Epithelial cell of esophagus (primary cell): ENCODE measurements around the gene AS3MT.
"Not testable (repeated sequence)": the region's sequence is repeated elsewhere in the genome, so short reads cannot be mapped to it uniquely, and the experiment has no call there.

Experiments used
- DNase-seq: peaks from one replicate; pipeline ENCODE4 v3.0.0; 2010; ENCODE audit warnings: low read depth
- H3K4me3 ChIP-seq: 2 replicates; pipeline ENCODE4 v1.5.1; 2011; ENCODE audit warnings: mild to moderate bottlenecking, low read length, control low read depth
- TF ChIP-seq, protein P1 (sequence below): IDR thresholded peaks from 2 replicates; pipeline ENCODE4 v1.5.1; 2011; ENCODE audit warnings: low read depth, mild to moderate bottlenecking, low read length, control low read depth, inconsistent platforms; ENCODE audit not compliant: insufficient read depth; ENCODE audit errors: missing control alignments

AS3MT gene

DNA sequence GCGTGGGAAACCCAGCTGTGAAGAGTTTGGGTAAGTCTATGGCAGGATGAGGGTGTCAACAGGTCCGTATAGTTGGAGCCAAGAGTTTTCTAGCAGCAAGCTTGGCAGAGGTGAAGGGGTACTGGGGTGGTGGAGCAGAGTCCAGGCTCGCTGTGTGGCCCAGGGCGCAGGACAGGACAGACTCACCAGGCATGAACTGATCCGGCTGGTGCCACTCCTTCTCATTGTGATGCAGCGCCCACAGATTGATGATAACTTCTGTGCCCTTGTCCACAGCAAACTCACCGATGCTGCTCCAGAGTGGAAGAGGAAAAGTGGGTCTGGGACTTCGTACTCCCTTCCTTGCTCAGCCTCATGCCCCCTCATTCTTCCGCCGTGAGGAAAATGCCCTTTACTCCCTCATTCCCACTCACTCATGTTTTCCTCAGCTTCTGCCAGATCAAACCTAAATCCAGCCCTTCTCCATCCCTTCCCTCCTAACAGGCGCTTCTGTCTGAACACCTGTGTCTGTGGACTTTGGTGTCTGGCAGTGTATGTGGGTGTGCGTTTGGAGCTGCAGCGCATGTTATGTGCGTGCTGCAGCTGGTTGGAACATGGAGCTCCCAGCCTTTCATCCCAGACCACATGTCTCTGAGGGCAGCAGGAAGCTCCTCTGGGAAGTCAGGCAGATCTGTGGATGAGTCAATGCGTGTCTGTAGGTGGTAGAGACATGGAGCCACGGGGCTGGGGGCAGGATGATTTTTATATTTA, 37.8 kb upstream of the AS3MT start:
- peak; percentile 49 for DNase-seq
- TF ChIP-seq, protein P1, sequence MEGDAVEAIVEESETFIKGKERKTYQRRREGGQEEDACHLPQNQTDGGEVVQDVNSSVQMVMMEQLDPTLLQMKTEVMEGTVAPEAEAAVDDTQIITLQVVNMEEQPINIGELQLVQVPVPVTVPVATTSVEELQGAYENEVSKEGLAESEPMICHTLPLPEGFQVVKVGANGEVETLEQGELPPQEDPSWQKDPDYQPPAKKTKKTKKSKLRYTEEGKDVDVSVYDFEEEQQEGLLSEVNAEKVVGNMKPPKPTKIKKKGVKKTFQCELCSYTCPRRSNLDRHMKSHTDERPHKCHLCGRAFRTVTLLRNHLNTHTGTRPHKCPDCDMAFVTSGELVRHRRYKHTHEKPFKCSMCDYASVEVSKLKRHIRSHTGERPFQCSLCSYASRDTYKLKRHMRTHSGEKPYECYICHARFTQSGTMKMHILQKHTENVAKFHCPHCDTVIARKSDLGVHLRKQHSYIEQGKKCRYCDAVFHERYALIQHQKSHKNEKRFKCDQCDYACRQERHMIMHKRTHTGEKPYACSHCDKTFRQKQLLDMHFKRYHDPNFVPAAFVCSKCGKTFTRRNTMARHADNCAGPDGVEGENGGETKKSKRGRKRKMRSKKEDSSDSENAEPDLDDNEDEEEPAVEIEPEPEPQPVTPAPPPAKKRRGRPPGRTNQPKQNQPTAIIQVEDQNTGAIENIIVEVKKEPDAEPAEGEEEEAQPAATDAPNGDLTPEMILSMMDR: no peak
- no peak overlapping the region for H3K4me3 ChIP-seq

DNA sequence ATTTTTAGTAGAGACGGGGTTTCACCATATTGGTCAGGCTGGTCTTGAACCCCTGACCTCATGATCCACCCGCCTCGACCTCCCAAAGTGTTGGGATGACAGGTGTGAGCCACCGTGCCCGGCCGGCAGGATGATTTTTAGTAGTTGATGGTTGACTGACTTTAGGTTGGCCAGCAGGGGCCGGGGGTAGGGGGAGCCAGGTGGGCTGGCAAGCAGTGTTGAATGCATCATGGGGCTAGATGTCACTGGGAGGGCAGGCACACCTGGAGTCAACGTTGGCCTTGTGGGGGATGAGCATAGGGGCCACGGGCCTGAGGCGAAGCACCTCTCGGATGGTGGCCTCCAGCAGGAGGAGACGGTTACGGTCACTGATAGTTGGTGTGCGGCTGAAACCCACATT, 37.0 kb upstream of the AS3MT start:
- TF ChIP-seq, protein P1: no peak
- H3K4me3 ChIP-seq: no peak overlapping the region
- no peak for DNase-seq

DNA sequence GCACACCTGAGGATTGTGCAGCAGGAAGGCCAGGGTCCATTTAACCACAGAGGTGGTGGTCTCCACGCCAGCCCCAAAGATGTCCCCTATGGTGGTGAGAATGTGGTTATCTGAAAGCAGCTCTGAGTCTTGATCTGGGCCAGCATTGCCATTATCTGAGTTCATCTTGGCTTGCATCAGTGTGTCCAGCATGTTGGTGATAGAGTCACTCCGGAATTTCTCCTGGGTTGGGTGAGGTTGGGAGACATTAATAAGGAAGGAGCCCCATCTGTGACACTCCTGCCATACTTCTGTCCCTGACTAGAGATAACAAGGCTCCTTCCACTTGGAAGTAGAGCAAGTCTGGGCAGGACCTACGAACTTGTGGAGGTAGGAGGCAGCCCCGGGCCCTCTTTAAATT, 36.3 kb upstream of the AS3MT start:
- TF ChIP-seq, protein P1: no peak
- DNase-seq: peak; percentile 16
- H3K4me3 ChIP-seq: no peak overlapping the region

DNA sequence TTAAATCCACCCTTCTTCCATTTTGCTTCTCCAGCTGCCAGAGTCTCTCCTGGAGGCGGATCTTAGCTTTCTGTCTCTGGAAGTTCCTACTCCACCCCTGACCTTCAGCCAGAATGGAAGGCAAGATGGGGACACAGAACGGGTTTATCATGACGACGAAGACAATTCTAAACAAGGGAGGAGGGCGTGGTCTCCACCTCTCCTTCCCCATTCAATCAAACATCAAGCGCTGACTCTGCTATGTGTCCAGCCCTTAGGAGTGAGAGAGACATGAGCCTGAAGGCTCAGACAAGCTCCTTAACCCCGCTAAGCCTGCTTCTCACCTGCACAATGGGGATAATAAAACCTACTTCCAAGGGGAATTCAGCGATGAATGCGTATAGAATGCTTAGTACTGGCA, 35.1 kb upstream of the AS3MT start:
- TF ChIP-seq, protein P1: no peak
- DNase-seq: peak; percentile 26
- H3K4me3 ChIP-seq: no peak overlapping the region

DNA sequence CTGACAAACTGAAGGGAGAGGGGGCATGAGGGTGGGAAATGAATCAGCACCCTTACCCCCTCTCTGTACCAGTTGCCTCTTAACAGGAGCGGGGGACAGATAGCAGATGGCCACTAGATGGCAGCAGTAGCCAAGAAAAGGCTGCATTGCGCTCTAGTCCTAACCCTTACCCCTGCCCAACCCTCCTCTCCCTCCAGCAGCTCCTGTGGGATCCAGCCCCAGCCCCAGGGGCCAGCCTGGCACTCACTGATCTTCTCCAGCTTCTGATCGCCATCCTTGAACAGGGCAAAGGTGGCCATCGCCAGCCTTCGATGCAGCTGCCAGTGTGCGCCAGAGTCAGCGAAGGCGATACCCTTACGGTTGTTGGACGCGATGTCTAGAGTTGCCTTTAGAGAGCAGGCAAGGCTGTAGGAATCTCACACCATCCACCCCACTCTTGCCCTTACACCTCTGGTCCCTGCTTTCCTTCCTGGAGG, 34.2 kb upstream of the AS3MT start:
- H3K4me3 ChIP-seq: no peak overlapping the region
- DNase-seq: peak; percentile 81
- TF ChIP-seq, protein P1: peak; percentile 85

DNA sequence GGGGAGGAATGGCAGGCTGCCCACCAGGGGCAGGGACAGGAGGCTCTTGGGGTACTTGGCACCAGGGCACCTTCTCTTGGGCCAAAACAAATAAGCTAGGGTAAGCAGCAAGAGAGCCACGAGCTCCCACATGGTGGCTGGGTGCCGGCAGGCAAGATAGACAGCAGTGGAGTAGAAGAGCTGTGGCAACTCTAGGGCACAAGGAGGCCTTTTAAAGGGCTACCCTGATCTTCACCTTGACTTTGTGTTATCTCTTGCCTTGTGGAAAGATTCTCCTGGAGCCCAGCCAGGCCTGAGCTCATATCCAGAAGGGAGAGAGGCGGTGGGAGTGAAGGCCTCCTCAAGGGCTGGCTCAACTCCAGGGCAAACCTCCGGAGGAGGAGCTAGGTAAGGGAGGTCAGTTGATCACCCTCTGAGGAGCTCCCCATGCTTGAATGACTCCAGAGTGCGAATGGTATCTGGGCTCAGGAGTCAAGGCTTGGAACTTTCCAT, 32.0 kb upstream of the AS3MT start, which contains the start of gene CYP17A1:
TSS of gene CYP17A1 (minus strand) at position 184 of the 492 bp plus-strand sequence. CDS start at position 132, 52 bp downstream.
- no peak for DNase-seq
- TF ChIP-seq, protein P1: no peak

DNA sequence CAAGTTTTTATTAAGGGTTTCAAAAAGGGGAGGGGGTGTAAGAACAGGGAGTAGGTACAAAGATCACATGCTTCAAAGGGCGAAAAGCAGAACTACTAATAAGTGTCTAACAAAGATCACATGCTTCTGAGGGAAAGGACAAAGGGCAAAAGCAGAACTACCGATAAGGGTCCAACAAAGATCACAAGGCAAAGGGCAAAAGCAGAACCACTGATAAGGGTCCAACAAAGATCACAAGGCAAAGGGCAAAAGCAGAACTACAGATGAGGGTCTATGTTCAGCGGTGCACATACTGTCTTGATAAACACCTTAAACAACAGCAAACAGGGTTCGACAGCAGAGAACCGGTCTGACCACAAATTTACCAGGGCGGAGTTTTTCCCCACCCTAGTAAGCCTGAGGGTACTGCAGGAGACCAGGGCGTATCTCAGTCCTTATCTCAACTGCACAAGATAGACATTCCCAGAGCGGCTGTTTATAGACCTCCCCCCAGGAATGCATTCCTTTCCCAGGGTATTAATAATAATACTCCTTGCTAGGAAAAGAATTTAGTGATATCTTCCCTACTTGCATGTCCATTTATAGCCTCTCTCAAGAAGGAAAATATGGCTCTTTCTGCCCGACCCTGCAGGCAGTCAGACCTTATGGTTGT, 30.9 kb upstream of the AS3MT start:
- DNase-seq, H3K4me3 ChIP-seq: not testable (repeated sequence)

More for the DNA sequence above, 32.0 kb upstream of the AS3MT start, which contains the start of gene CYP17A1:
- H3K4me3 ChIP-seq: no peak within 1 kb of the TSS
